ENCODE results near the gene ZBTB12. TPM values are rescaled to one million over a fixed set of nuclear protein-coding genes. Genes with fewer than 3 reads are reported as not detected.
"Not testable (repeated sequence)": the region's sequence is repeated elsewhere in the genome, so short reads cannot be mapped to it uniquely, and the experiment has no call there.

Gene ZBTB12
- total RNA-seq, 3 donors from 2014 or later = 2.3 to 6.2 (median 3.4) TPM

GRCh38 chr6:31919624-31920303, 17.9 kb upstream of the ZBTB12 start:
- TF ChIP-seq CTCF (IDR thresholded peaks at IDR 0.05) = no peak
- H3K9me3 ChIP-seq = no peaks in the 10 kb centered on the region
- H3K4me3 ChIP-seq = no peak overlapping the region
- intact Hi-C loops (cut with DNase I, micrococcal nuclease) = no loop called here
- no peaks in the 10 kb centered on the region for H3K4me1 ChIP-seq (ENCODE audit: low read depth)
- H3K36me3 ChIP-seq (ENCODE audit: low read depth) = no peaks in the 10 kb centered on the region
- no peak for ATAC-seq
- DNase-seq = no peak

GRCh38 chr6:31918069-31918720, 16.3 kb upstream of the ZBTB12 start:
- no peak overlapping the region for H3K4me3 ChIP-seq
- no peak for ATAC-seq
- intact Hi-C loops (cut with DNase I, micrococcal nuclease) = no loop called here

DNA sequence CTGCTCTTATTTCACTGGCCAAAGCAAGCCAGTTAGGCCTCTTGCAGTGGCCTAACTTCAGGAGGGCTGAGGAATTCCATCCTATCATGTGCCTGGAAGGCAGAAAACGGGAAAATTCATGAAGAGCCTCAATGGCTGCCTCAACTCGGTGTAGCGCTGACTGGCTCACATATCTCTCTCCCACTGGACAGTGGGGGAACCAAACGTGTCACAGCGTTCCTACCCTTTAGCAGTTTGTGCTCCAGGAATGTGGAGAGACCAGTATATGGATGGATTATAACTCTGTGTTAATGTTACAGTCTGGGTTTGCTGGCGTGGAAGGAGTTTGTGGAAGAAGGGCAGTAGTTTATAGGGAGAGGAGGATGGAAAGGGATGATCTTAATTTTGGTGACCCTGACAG, 13.9 kb upstream of the ZBTB12 start:
- no peak for ATAC-seq
- no peak for TF ChIP-seq CTCF (IDR thresholded peaks at IDR 0.05)
- H3K4me1 ChIP-seq (ENCODE audit: low read depth) = no peaks in the 10 kb centered on the region
- no peaks in the 10 kb centered on the region for H3K9me3 ChIP-seq
- H3K4me3 ChIP-seq = no peak overlapping the region
- intact Hi-C loops (cut with DNase I, micrococcal nuclease) = no loop called here
- H3K36me3 ChIP-seq (ENCODE audit: low read depth) = no peaks in the 10 kb centered on the region
- DNase-seq = no peak

More at GRCh38 chr6:31918069-31918720, 16.3 kb upstream of the ZBTB12 start:
- TF ChIP-seq CTCF (IDR thresholded peaks at IDR 0.05) = no peak
- no peaks in the 10 kb centered on the region for H3K4me1 ChIP-seq (ENCODE audit: low read depth)
- no peaks in the 10 kb centered on the region for H3K9me3 ChIP-seq
- no peak for DNase-seq
- no peaks in the 10 kb centered on the region for H3K36me3 ChIP-seq (ENCODE audit: low read depth)

DNA sequence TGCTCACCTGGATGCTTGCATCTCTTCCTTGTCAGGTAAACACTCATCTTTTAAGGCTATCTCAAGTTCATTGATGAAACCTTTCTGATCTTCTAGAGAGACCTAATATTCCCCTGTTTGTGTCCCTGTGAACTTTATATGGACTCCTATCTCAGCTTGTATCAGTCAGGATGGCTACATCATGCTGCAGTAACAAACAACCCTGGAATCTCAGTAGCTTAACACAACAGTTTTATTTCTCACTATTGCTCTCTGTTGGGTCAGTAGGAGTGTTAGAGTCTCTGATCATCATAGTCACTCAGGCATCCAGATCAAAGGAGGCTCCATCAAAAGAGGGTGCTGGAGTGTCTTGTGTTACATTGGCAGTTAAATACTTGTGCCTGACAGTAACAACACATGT, 13.5 kb upstream of the ZBTB12 start:
- TF ChIP-seq CTCF (IDR thresholded peaks at IDR 0.05) = no peak
- intact Hi-C loops (cut with DNase I, micrococcal nuclease) = no loop called here
- ATAC-seq = no peak
- H3K9me3 ChIP-seq = no peaks in the 10 kb centered on the region
- no peaks in the 10 kb centered on the region for H3K4me1 ChIP-seq (ENCODE audit: low read depth)
- H3K36me3 ChIP-seq (ENCODE audit: low read depth) = no peaks in the 10 kb centered on the region
- DNase-seq = no peak
- no peak overlapping the region for H3K4me3 ChIP-seq

DNA sequence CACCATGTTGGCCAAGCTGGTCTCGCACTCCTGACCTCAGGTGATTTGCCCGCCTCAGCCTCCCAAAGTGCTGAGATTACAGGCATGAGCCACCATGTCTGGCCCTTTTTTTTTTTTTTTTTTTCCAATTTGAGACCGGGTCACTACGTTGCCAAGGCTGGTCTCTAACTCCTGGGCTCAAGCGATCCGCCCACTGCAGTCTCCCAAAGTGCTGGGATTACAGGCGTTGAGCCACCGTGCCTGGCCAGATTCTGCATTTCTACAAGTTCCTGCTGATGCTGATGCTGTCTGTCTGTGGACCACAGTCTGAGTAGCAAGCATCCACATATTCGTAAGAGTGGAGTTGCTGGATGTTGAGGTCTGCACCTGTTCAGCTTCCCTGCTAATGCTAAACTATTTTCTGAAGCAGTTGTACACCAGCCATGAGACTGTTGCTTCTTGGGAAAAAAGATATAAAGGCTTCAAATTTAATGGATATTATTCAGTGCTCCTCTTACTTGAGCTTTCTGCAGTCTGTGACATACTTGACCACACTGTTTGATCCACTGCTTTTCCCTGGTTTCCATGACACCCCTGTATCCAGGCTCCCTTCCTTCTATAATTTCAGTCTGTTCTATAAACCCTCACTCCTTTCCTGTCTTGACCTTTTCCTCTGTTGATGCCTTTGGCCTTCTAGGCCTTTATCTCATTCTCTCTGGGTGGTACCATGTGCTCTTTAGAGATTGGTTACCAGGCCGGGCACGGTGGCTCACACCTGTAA, 10.1 kb upstream of the ZBTB12 start:
- TF ChIP-seq CTCF (IDR thresholded peaks at IDR 0.05) = no peak
- Histone ChIP-seq H3K9me3 (no peaks in the 10 kb centered on the region), H3K36me3 (ENCODE audit: low read depth) (no peaks in the 10 kb centered on the region), H3K4me1 (ENCODE audit: low read depth) (no peaks in the 10 kb centered on the region), H3K4me3 (no peak overlapping the region)
- intact Hi-C loops (cut with DNase I, micrococcal nuclease) = no loop called here
- ATAC-seq (no peak), DNase-seq (no peak)

GRCh38 chr6:31909298-31909697, 7.4 kb upstream of the ZBTB12 start:
- not testable (repeated sequence) for H3K4me3 ChIP-seq; DNase-seq; ATAC-seq; H3K36me3 ChIP-seq (ENCODE audit: low read depth); H3K4me1 ChIP-seq (ENCODE audit: low read depth); H3K9me3 ChIP-seq
- intact Hi-C loops (cut with DNase I, micrococcal nuclease) = loop anchor here in 1 of 2 donors (10.0 kb wide), 1 partner anchor 46 kb away; the partner anchor contains the start of genes NELFE and SKIC2

All from mucosa of descending colon (tissue), 3 donors.